Heart left ventricle (tissue), 13 donors: Measurements from ENCODE around the gene PGAP6.

Experiments
- CTCF ChIP-seq, 12 donors: fragments of 200-600 bp; sonication (generic) in 4 of 12; IDR thresholded peaks; one replicate each; pipeline versions ENCODE4 v1.5.0 to v1.8.0; 2018 to 2022; ENCODE audit warnings: antibody characterized with exemption in 12 of 12, mild to moderate bottlenecking in 5 of 12
- POLR2A ChIP-seq, 2 donors: fragments of 450-650 bp; IDR thresholded peaks; one replicate each; pipeline ENCODE4 v1.6.1; 2017; ENCODE audit warnings: antibody characterized with exemption in 2 of 2, mild to moderate bottlenecking in 2 of 2, moderate library complexity in 2 of 2
- donor health status: ischemic (EF 13 %, LVEDD 7.1; RV severe dilation, severe dysfunction).
- donor health status: DM: no; HTN: yes; CAD: no.
- donor health status: DM: no; HTN: no; CAD: no.
- donor health status: ischemic (EF 25% LVEDD 6.9; RV normal size, moderate dysfunction).
- donor health status: ischemic (EF 25% LVEDD 5.7; RV mildly dilated, moderate dysfunction).
- donor health status: ischemic (EF 35%, LVEDD 5.7; RV mildly dilated, moderate dysfunction).
- donor health status: nonischemic (EF 11% LVEDD 7.7; RV severe dilation, severe dysfunction).
- donor health status: DM: yes; HTN: yes; CAD: no.
- donor health status: PGD.
- donor health status: ischemic (EF 29% LVEDD 5.4; RV normal size, mild dysfunction).
- donor health status: nonischemic (EF 23%, LVEDD 6.1; RV moderate dilation, normal function).

GRCh38 chr16:396605-397004, 14.8 kb upstream of the PGAP6 start:
- peak in 1 of 12 donors; percentile 7 for TF ChIP-seq CTCF (IDR thresholded peaks at IDR 0.05)
- TF ChIP-seq POLR2A (IDR thresholded peaks at IDR 0.05) = no peak
